Common myeloid progenitor, CD34-positive (primary cell): ENCODE results near the gene MAB21L4.

ENCODE experiments used
- CTCF ChIA-PET: fragments of 350-600 bp; sonication (Branson Sonifier 250); formaldehyde crosslinking; loops from one replicate; lab custom pipeline; 2021; ENCODE audit warnings: antibody characterized with exemption; lab: Charles Lee
- POLR2A ChIA-PET: fragments of 350-600 bp; sonication (Branson Sonifier 250); formaldehyde crosslinking; loops from one replicate; lab custom pipeline; 2021; ENCODE audit warnings: antibody characterized with exemption; lab: Charles Lee
- DNase-seq, 3 donors: peaks; one replicate each; pipeline versions ENCODE4 v3.0.0 to v3.0.0-alpha.2; 2013
- H3K27ac ChIP-seq, 2 experiments: 1 replicate in 1 of 2; 2 replicates in 1 of 2; pipeline ENCODE4 v1.7.0; 2013; ENCODE audit warnings: inconsistent platforms in 2 of 2, low read length in 2 of 2, mild to moderate bottlenecking in 2 of 2, low read depth in 1 of 2, moderate library complexity in 1 of 2; ENCODE audit not compliant: severe bottlenecking in 2 of 2, insufficient read depth in 1 of 2, poor library complexity in 1 of 2
- H3K27me3 ChIP-seq, 5 experiments: replicated peaks in 2 of 5; 1 replicate in 3 of 5; 2 replicates in 2 of 5; pipeline versions ENCODE4 v1.6.1 to v1.7.0; 2013; ENCODE audit warnings: low read length in 4 of 5, mild to moderate bottlenecking in 2 of 5, moderate library complexity in 2 of 5, inconsistent platforms in 1 of 5; ENCODE audit not compliant: insufficient read depth in 5 of 5, control insufficient read depth in 4 of 5
- H3K36me3 ChIP-seq, 4 experiments: 1 replicate in 2 of 4; 2 replicates in 2 of 4; pipeline versions ENCODE4 v1.6.1 to v1.7.0; 2013; ENCODE audit warnings: low read length in 3 of 4, control low read depth in 1 of 4, mild to moderate bottlenecking in 1 of 4; ENCODE audit not compliant: control insufficient read depth in 4 of 4, insufficient read depth in 4 of 4
- H3K4me1 ChIP-seq, 4 experiments: 1 replicate in 3 of 4; 2 replicates in 1 of 4; pipeline versions ENCODE4 v1.6.1 to v1.7.1; 2013; ENCODE audit warnings: low read length in 3 of 4, mild to moderate bottlenecking in 3 of 4, control low read depth in 1 of 4, inconsistent platforms in 1 of 4, moderate library complexity in 1 of 4; ENCODE audit not compliant: control insufficient read depth in 4 of 4, insufficient read depth in 4 of 4; ENCODE audit errors: control extremely low read depth in 1 of 4
- H3K4me3 ChIP-seq, 7 experiments: 1 replicate in 4 of 7; 2 replicates in 3 of 7; pipeline versions ENCODE4 v1.5.1 to v1.7.0; 2013; ENCODE audit warnings: mild to moderate bottlenecking in 7 of 7, low read length in 6 of 7, moderate library complexity in 6 of 7, inconsistent platforms in 2 of 7, low read depth in 2 of 7, control low read depth in 1 of 7; ENCODE audit not compliant: insufficient read depth in 4 of 7, control insufficient read depth in 1 of 7; ENCODE audit errors: extremely low read depth in 1 of 7
- H3K9me3 ChIP-seq, 5 experiments: 1 replicate in 4 of 5; 2 replicates in 1 of 5; pipeline versions ENCODE4 v1.6.1 to v1.7.1; 2013; ENCODE audit warnings: low read length in 4 of 5, mild to moderate bottlenecking in 2 of 5, inconsistent platforms in 1 of 5, low read depth in 1 of 5, moderate library complexity in 1 of 5; ENCODE audit not compliant: control insufficient read depth in 4 of 5, insufficient read depth in 2 of 5; ENCODE audit errors: control extremely low read depth in 1 of 5
- WGBS: methylation state at CpG from one replicate; pipeline ENCODE4 v1.1.5; 2013; ENCODE audit not compliant: insufficient coverage; 5-methylcytosine and 5-hydroxymethylcytosine counted together

The MAB21L4 gene

GRCh38 chr2:240922245-240922981 is 26.5 kb upstream of the MAB21L4 start:
- no peak overlapping the region for H3K27ac ChIP-seq
- no peak for DNase-seq
- H3K27me3 ChIP-seq = peaks cover 0 to 8% (median 0%) of the 10 kb centered on the region in 5 experiments
- ChIA-PET CTCF (interaction anchor here (0.6 to 1.0 kb wide), 2 partner anchors 68 to 858 kb away, joined by 3 read pairs; no protein-coding TSS in a partner anchor), POLR2A (no interaction called here)
- H3K4me3 ChIP-seq = no peak overlapping the region
- no peaks in the 10 kb centered on the region for H3K4me1 ChIP-seq
- H3K9me3 ChIP-seq = no peaks in the 10 kb centered on the region
- 89% methylated on average over 15 of the region's 18 CpGs for WGBS
- no peaks in the 10 kb centered on the region for H3K36me3 ChIP-seq

DNA sequence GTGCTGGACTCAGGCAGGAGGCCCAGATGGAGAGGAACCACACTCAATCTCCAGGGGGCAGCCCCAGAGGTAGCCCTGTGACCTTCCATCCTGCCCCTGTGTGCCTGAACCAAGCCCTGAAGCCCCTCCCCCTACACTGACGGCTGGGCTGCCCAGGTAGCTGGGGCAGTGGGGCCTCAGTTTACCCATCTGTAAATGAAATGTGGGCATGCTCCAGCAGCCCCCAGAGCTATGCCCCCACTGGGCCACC is 26.0 kb upstream of the MAB21L4 start:
- Histone ChIP-seq H3K36me3 (no peaks in the 10 kb centered on the region), H3K27ac (no peak overlapping the region), H3K9me3 (no peaks in the 10 kb centered on the region), H3K4me3 (no peak overlapping the region), H3K27me3 (peaks cover 0 to 8% (median 0%) of the 10 kb centered on the region in 5 experiments), H3K4me1 (no peaks in the 10 kb centered on the region)
- ChIA-PET CTCF (interaction anchor here (1.0 kb wide), 1 partner anchor 68 kb away, joined by 3 read pairs; no protein-coding TSS in a partner anchor), POLR2A (no interaction called here)
- 100% methylated on average over 1 of the region's 1 CpG for WGBS
- DNase-seq = no peak

DNA sequence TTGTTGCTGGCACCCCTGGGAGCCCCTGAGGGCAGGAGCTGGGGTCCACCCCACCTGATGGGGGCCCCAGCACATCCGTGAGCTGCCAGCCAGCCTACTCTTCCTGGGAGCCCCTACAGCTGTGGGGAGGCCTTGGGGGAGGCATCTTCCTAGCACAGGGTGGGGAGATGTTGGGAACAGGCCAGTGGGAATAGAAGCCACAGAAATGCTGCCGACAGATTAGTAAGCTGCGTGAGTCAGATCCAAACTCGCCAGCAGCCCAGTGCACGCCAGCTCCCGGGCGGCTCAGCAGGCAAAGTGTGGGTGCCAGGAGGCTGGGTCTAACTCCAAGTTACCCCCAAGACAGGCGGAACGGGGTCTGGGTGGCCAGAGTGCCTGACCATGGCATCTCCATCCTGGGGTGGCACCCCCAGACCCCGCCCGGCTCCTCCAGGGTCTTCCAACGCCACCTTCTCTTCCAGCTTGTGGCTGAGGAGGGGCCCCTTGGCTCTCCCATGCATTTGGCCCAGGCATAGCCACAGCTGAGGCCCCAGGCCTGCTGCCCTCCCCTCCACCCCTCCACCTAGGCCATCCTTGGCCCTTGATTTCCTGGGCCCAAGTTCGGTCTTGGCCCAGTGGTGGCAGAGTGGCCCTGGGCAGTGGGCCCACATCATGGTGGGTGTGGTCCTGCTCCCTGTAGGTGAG is 25.5 kb upstream of the MAB21L4 start:
- H3K36me3 ChIP-seq = no peaks in the 10 kb centered on the region
- ChIA-PET CTCF (interaction anchor here (1.0 kb wide), 2 partner anchors 13 to 67 kb away, joined by 3 read pairs; no protein-coding TSS in a partner anchor), POLR2A (no interaction called here)
- no peak overlapping the region for H3K4me3 ChIP-seq
- H3K4me1 ChIP-seq = peaks cover 0 to 2% (median 0%) of the 10 kb centered on the region in 4 experiments
- peaks cover 0 to 4% (median 0%) of the 10 kb centered on the region in 5 experiments for H3K27me3 ChIP-seq
- H3K9me3 ChIP-seq = no peaks in the 10 kb centered on the region
- 97% methylated on average over 11 of the region's 13 CpGs for WGBS
- no peak for DNase-seq
- H3K27ac ChIP-seq = no peak overlapping the region

GRCh38 chr2:240920783-240921231 is 24.9 kb upstream of the MAB21L4 start:
- Histone ChIP-seq H3K27ac (no peak overlapping the region), H3K9me3 (no peaks in the 10 kb centered on the region), H3K36me3 (no peaks in the 10 kb centered on the region), H3K4me1 (peaks cover 0 to 6% (median 2%) of the 10 kb centered on the region in 4 experiments), H3K4me3 (no peak overlapping the region), H3K27me3 (peaks cover 0 to 4% (median 0%) of the 10 kb centered on the region in 5 experiments)
- DNase-seq = no peak
- 92% methylated on average over 3 of the region's 4 CpGs for WGBS
- POLR2A ChIA-PET = no interaction called here
- CTCF ChIA-PET = interaction anchor here (1.0 kb wide), 1 partner anchor 13 kb away, joined by 3 read pairs; no protein-coding TSS in a partner anchor

- Histone ChIP-seq H3K4me1 (peaks cover 0 to 10% (median 3%) of the 10 kb centered on the region in 4 experiments), H3K27ac (no peak overlapping the region), H3K9me3 (no peaks in the 10 kb centered on the region), H3K4me3 (no peak overlapping the region), H3K27me3 (peaks cover 0 to 10% (median 4%) of the 10 kb centered on the region in 5 experiments), H3K36me3 (no peaks in the 10 kb centered on the region)
- WGBS = 95% methylated on average over 31 of the region's 31 CpGs
- no peak for DNase-seq
- ChIA-PET CTCF (interaction anchor here (1.0 kb wide), 1 partner anchor 14 kb away, joined by 3 read pairs; no protein-coding TSS in a partner anchor), POLR2A (interaction anchor here (0.9 kb wide), 1 partner anchor 43 kb away, joined by 4 read pairs; no protein-coding TSS in a partner anchor)
Observed at GRCh38 chr2:240919786-240920782, 24.1 kb upstream of the MAB21L4 start.

GRCh38 chr2:240919161-240919781 is 23.3 kb upstream of the MAB21L4 start:
- CTCF ChIA-PET = no interaction called here
- POLR2A ChIA-PET = interaction anchor here (0.9 kb wide), 1 partner anchor 42 kb away, joined by 4 read pairs; no protein-coding TSS in a partner anchor
- no peak overlapping the region for H3K27ac ChIP-seq
- DNase-seq = no peak
- peaks cover 0 to 13% (median 3%) of the 10 kb centered on the region in 4 experiments for H3K4me1 ChIP-seq
- WGBS = 88% methylated on average over 13 of the region's 19 CpGs
- H3K9me3 ChIP-seq = no peaks in the 10 kb centered on the region
- H3K27me3 ChIP-seq = peaks cover 0 to 16% (median 4%) of the 10 kb centered on the region in 5 experiments
- H3K36me3 ChIP-seq = no peaks in the 10 kb centered on the region
- no peak overlapping the region for H3K4me3 ChIP-seq
